ENCODE data around the gene LONP1.
"Not testable (repeated sequence)": the region's sequence is repeated elsewhere in the genome, so short reads cannot be mapped to it uniquely, and the experiment has no call there.

LONP1 gene

GRCh38 chr19:5693195-5694166, 26.5 kb downstream of the LONP1 start:
- DNase-seq (ENCODE audit: low read depth in 2 of 2) = no peak

- no peak for DNase-seq (ENCODE audit: low read depth in 2 of 2)
Measured at GRCh38 chr19:5692723-5693194, 27.2 kb downstream of the LONP1 start.

GRCh38 chr19:5691822-5692722, 27.9 kb downstream of the LONP1 start:
- peak in 1 of 2 experiments; percentile 26 for DNase-seq (ENCODE audit: low read depth in 2 of 2)

- DNase-seq (ENCODE audit: low read depth in 2 of 2) = peak; percentile 41 to 61
Measured at GRCh38 chr19:5690955-5691821, 28.8 kb downstream of the LONP1 start.

- DNase-seq (ENCODE audit: low read depth in 2 of 2) = peak; percentile 98 to 99
Measured at GRCh38 chr19:5690125-5690954, 29.6 kb downstream of the LONP1 start, which contains the start of gene RPL36. Gene RPL36, plus strand, starts transcription at chr19:5690295. Its CDS starts 213 bp downstream, at chr19:5690508.

- not testable (repeated sequence) for DNase-seq (ENCODE audit: low read depth in 2 of 2)
Measured at GRCh38 chr19:5688262-5688881, 31.6 kb downstream of the LONP1 start.

- DNase-seq (ENCODE audit: low read depth in 2 of 2) = no peak
Measured at GRCh38 chr19:5687360-5688198, 32.4 kb downstream of the LONP1 start.

- peak; percentile 98 to 100 for DNase-seq (ENCODE audit: low read depth in 2 of 2)
Measured at GRCh38 chr19:5686647-5687359, 33.1 kb downstream of the LONP1 start.

- no peak for DNase-seq (ENCODE audit: low read depth in 2 of 2)
Measured at GRCh38 chr19:5686326-5686646, 33.7 kb downstream of the LONP1 start.

GRCh38 chr19:5684694-5685430, 35.1 kb downstream of the LONP1 start:
- DNase-seq (ENCODE audit: low read depth in 2 of 2) = no peak

GRCh38 chr19:5683177-5683886, 36.6 kb downstream of the LONP1 start:
- DNase-seq (ENCODE audit: low read depth in 2 of 2) = no peak

- DNase-seq (ENCODE audit: low read depth in 2 of 2) = no peak
Measured at GRCh38 chr19:5682107-5682482, 37.9 kb downstream of the LONP1 start.

- no peak for DNase-seq (ENCODE audit: low read depth in 2 of 2)
Measured at GRCh38 chr19:5681391-5682106, 38.4 kb downstream of the LONP1 start.

GRCh38 chr19:5680437-5681368, 39.2 kb downstream of the LONP1 start, which contains the start of the genes HSD11B1L and MICOS13:
Gene HSD11B1L, plus strand, starts transcription at chr19:5681027. Its CDS starts 3,806 bp downstream, at chr19:5684833.
Gene MICOS13, minus strand, starts transcription at chr19:5680516. Its CDS starts 30 bp downstream, at chr19:5680486.
- DNase-seq (ENCODE audit: low read depth in 2 of 2) = peak; percentile 95

- no peak for DNase-seq (ENCODE audit: low read depth in 2 of 2)
Measured at GRCh38 chr19:5680084-5680436, 39.9 kb downstream of the LONP1 start.
